GM12875 (cell line): ENCODE data around the gene LRRC2.

ENCODE experiments used
- H3K4me3 ChIP-seq: one replicate; pipeline ENCODE4 v1.5.1; 2011; ENCODE audit warnings: low read depth, low read length, control low read depth
- CTCF ChIP-seq: IDR thresholded peaks from 2 replicates; pipeline ENCODE4 v1.5.1; 2011; ENCODE audit warnings: low read depth, mild to moderate bottlenecking, control low read depth, inconsistent platforms, low read length, moderate library complexity, borderline replicate concordance; ENCODE audit not compliant: insufficient read depth

The LRRC2 gene

GRCh38 chr3:46512191-46512749, 53.8 kb downstream of the LRRC2 start:
- TF ChIP-seq CTCF: no peak

GRCh38 chr3:46509661-46510187, 56.4 kb downstream of the LRRC2 start:
- no peak for TF ChIP-seq CTCF
- no peak overlapping the region for H3K4me3 ChIP-seq

More at GRCh38 chr3:46512191-46512749, 53.8 kb downstream of the LRRC2 start:
- H3K4me3 ChIP-seq: no peak overlapping the region

- H3K4me3 ChIP-seq: no peak overlapping the region
- no peak for TF ChIP-seq CTCF
Observed at GRCh38 chr3:46508850-46509591, 57.1 kb downstream of the LRRC2 start.

- H3K4me3 ChIP-seq: no peak overlapping the region
- TF ChIP-seq CTCF: no peak
Observed at GRCh38 chr3:46506526-46506925, 59.6 kb downstream of the LRRC2 start.

GRCh38 chr3:46505953-46506352, 60.1 kb downstream of the LRRC2 start:
- H3K4me3 ChIP-seq: no peak overlapping the region
- TF ChIP-seq CTCF: no peak

- TF ChIP-seq CTCF: no peak
- no peak overlapping the region for H3K4me3 ChIP-seq
Observed at GRCh38 chr3:46504789-46505188, 61.3 kb downstream of the LRRC2 start.

GRCh38 chr3:46503200-46503874, 62.8 kb downstream of the LRRC2 start:
- no peak overlapping the region for H3K4me3 ChIP-seq

More at GRCh38 chr3:46503200-46503874, 62.8 kb downstream of the LRRC2 start:
- no peak for TF ChIP-seq CTCF
